GF-D8 (cell line): ENCODE results near the gene DIP2C.
"Not testable (repeated sequence)": the region's sequence is repeated elsewhere in the genome, so short reads cannot be mapped to it uniquely, and the experiment has no call there.

ENCODE experiments used
- DNase-seq: peaks from one replicate; lab custom pipeline; 2025; lab: John Stamatoyannopoulos, UW

The DIP2C gene

GRCh38 chr10:534047-534566 lies 155.4 kb downstream of the DIP2C start:
- DNase-seq: no peak

GRCh38 chr10:533611-534010 lies 155.9 kb downstream of the DIP2C start:
- DNase-seq: no peak

GRCh38 chr10:533186-533585 lies 156.3 kb downstream of the DIP2C start:
- DNase-seq: no peak

GRCh38 chr10:532331-532730 lies 157.1 kb downstream of the DIP2C start:
- not testable (repeated sequence) for DNase-seq

GRCh38 chr10:531541-531940 lies 157.9 kb downstream of the DIP2C start:
- DNase-seq: no peak

- DNase-seq: no peak
These were observed 158.8 kb downstream of the DIP2C start for GRCh38 chr10:530717-531116.

GRCh38 chr10:529468-530230 lies 159.8 kb downstream of the DIP2C start:
- DNase-seq: no peak

GRCh38 chr10:528173-529165 lies 161.0 kb downstream of the DIP2C start:
- no peak for DNase-seq

GRCh38 chr10:527416-527815 lies 162.1 kb downstream of the DIP2C start:
- no peak for DNase-seq

GRCh38 chr10:526651-527312 lies 162.7 kb downstream of the DIP2C start:
- no peak for DNase-seq

- DNase-seq: no peak
These were observed 163.7 kb downstream of the DIP2C start for GRCh38 chr10:525565-526315.

GRCh38 chr10:523925-524324 lies 165.5 kb downstream of the DIP2C start:
- DNase-seq: no peak

- no peak for DNase-seq
These were observed 167.1 kb downstream of the DIP2C start for GRCh38 chr10:522350-522749.

- DNase-seq: no peak
These were observed 167.9 kb downstream of the DIP2C start for GRCh38 chr10:521261-522250.

GRCh38 chr10:520402-520787 lies 169.1 kb downstream of the DIP2C start:
- no peak for DNase-seq

GRCh38 chr10:519716-520401 lies 169.6 kb downstream of the DIP2C start:
- DNase-seq: no peak

GRCh38 chr10:519055-519715 lies 170.3 kb downstream of the DIP2C start:
- no peak for DNase-seq

- DNase-seq: no peak
These were observed 171.5 kb downstream of the DIP2C start for GRCh38 chr10:517872-518475.
